Measurements from ENCODE around the gene PTCSC3. TPM values are rescaled to one million over a fixed set of nuclear protein-coding genes. Genes with fewer than 3 reads are reported as not detected.

The PTCSC3 gene
- not detected for polyA plus RNA-seq

DNA sequence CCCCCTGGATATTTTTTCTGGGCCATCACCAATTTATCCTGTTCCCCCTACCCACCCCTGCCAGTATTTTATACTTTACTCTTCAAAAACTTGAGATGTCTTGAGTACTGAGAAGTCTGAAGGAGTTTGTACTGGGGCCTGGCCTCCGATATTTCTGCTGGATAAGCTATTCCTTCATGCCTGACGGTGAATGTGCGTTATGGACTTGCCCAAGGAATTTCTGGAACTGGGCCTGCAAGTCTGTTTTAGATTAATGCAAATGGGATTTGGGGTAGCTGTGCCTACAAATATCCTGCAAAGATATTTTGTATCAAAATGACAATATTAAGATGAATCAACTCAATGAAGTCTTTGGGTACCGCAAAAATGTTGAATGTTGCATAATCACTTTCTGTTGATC lies at the start of gene PTCSC3:
Gene PTCSC3, minus strand, starts transcription at position 199 of the 400 bp plus-strand sequence.
- Mint-ChIP-seq H3K27ac (no peak within 1 kb of the TSS), H3K36me3 (no peaks in the 10 kb centered on the region), H3K9me3 (peaks cover 0 to 4% (median under 1%) of the 10 kb centered on the region in 6 donors), H3K4me3 (no peak within 1 kb of the TSS), H3K27me3 (ENCODE audit: low read depth in 3 of 3) (peaks cover 2 to 4% (median 4%) of the 10 kb centered on the region in 3 donors), H3K4me1 (no peaks in the 10 kb centered on the region)
- no peak for DNase-seq

DNA sequence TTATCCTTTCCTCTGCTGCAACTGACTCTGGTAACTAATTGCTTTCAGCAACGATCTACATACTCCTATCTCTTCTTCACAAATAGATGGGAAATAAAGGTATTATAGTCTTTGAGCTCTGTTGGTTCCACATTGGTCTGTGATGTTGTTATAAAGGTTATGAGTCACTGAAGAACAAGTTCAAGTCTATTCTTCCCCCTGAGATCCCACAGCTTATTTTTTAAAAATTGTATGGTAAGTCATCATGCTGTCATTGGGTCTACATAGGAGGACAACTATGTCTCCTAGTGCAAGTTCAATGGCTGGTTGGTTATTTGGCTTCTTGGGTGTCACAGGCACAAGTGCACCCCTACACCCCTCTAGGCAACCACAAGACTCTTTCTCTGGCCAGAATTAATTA lies 49.6 kb upstream of the PTCSC3 start:
- Mint-ChIP-seq H3K4me1 (no peaks in the 10 kb centered on the region), H3K9me3 (peaks cover 0 to 6% (median 3%) of the 10 kb centered on the region in 6 donors), H3K4me3 (no peak overlapping the region), H3K36me3 (no peaks in the 10 kb centered on the region), H3K27ac (no peak overlapping the region), H3K27me3 (ENCODE audit: low read depth in 3 of 3) (peaks cover 0 to 2% (median 2%) of the 10 kb centered on the region in 3 donors)
- DNase-seq, result no peak

DNA sequence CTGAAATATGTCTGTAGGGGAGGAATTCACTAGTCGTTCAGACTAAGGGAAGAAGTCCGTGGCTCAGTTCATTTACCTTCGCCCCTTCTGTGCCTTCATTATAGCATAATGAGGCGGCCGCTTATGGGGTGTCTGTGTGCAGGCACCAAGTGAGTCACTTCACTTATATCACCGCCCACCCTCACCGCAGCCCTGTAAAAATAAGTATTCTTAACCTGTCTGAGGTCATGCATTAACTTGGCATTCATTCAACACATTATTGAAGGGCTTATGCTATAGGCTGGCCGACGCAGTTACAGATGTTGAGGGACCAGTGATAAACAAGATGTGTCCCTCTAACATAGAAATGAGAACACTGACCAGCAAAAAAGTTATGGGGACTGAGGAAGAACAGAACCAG lies 47.7 kb upstream of the PTCSC3 start:
- no peak overlapping the region for H3K27ac Mint-ChIP-seq
- DNase-seq, result no peak
- H3K4me1 Mint-ChIP-seq, result no peaks in the 10 kb centered on the region
- H3K36me3 Mint-ChIP-seq, result no peaks in the 10 kb centered on the region
- H3K9me3 Mint-ChIP-seq, result peaks cover 0 to 6% (median 0%) of the 10 kb centered on the region in 6 donors
- H3K4me3 Mint-ChIP-seq, result no peak overlapping the region
- peaks cover 0 to 2% (median 0%) of the 10 kb centered on the region in 3 donors for H3K27me3 Mint-ChIP-seq (ENCODE audit: low read depth in 3 of 3)

DNA sequence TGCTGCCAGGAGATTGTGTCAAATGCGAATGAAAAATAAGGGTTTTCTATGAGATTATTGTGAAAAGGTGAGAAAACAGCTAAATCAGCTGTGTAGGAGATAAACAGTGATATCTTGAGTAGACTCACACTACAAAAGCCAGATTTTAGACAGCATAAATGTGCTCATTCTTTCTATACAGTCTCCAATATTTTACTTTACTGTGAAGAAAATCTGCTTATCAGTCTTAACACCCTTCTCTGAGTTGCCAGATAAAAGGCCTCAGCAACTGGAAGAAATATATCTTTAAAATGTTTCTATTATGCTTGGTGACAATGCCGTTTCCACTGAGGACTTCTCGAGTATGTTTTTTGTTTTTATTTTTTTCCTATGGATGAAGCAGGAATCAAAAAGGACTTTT lies 47.0 kb upstream of the PTCSC3 start:
- Mint-ChIP-seq H3K4me1 (no peaks in the 10 kb centered on the region), H3K4me3 (no peak overlapping the region), H3K36me3 (no peaks in the 10 kb centered on the region), H3K27me3 (ENCODE audit: low read depth in 3 of 3) (peaks cover 0 to 2% (median 0%) of the 10 kb centered on the region in 3 donors), H3K9me3 (peaks cover 0 to 6% (median 0%) of the 10 kb centered on the region in 6 donors), H3K27ac (no peak overlapping the region)
- DNase-seq, result no peak

DNA sequence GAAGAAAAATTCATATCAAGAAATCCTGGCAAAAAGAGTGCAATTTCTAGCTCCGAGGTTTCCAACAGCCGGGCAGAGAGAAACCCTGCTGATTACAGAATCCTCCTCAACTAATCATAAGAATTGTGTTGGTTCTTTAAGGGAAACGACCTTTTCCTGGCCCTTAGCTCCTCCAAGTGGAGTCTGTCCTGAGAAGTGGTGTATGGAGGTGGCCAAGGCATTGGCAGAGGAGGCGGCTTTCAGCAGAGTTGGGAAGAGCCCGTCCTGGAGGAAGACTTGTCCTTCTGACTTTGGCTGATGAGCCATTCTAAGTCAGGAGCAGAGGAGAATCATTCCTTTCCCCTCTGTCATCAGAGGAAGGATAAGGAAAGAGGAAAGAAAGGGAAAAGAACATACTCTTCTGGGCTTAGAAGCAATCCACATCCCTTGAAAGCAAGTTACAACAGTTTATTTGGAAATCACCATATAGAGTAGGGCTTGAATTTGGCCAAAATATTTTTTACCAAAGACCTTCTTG lies 46.5 kb upstream of the PTCSC3 start:
- no peak overlapping the region for H3K4me3 Mint-ChIP-seq
- no peaks in the 10 kb centered on the region for H3K36me3 Mint-ChIP-seq
- H3K9me3 Mint-ChIP-seq, result peaks cover 0 to 6% (median under 1%) of the 10 kb centered on the region in 6 donors
- H3K27me3 Mint-ChIP-seq (ENCODE audit: low read depth in 3 of 3), result peaks cover 0 to 2% (median 0%) of the 10 kb centered on the region in 3 donors
- no peak for DNase-seq
- no peak overlapping the region for H3K27ac Mint-ChIP-seq
- H3K4me1 Mint-ChIP-seq, result no peaks in the 10 kb centered on the region

DNA sequence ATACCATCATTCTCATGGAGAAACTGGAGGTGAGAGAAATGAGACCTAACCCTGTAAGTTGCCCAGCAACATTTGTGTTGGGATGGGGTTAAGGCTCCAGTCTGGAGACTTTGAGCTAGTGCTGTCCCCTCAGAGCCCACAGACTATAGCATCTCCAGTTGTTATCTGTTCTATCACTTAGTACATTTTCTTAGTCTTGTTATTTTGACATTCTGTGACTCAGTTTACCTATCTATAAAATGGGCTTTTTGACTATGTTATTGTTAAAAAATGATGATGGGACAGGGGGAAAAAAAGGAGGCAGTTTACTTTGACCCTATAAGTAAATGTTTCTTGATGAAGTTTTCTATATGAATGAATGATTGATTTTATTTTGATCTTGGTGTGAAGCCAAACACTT lies 45.8 kb upstream of the PTCSC3 start:
- Mint-ChIP-seq H3K27me3 (ENCODE audit: low read depth in 3 of 3) (peaks cover 0 to 2% (median 0%) of the 10 kb centered on the region in 3 donors), H3K27ac (no peak overlapping the region), H3K4me1 (no peaks in the 10 kb centered on the region), H3K9me3 (peaks cover 0 to 6% (median under 1%) of the 10 kb centered on the region in 6 donors), H3K36me3 (no peaks in the 10 kb centered on the region), H3K4me3 (no peak overlapping the region)
- DNase-seq, result no peak

- H3K36me3 Mint-ChIP-seq, result no peaks in the 10 kb centered on the region
- H3K27ac Mint-ChIP-seq, result no peak overlapping the region
- H3K4me3 Mint-ChIP-seq, result no peak overlapping the region
- H3K4me1 Mint-ChIP-seq, result no peaks in the 10 kb centered on the region
- peaks cover 0 to 2% (median 0%) of the 10 kb centered on the region in 3 donors for H3K27me3 Mint-ChIP-seq (ENCODE audit: low read depth in 3 of 3)
- DNase-seq, result no peak
- H3K9me3 Mint-ChIP-seq, result peaks cover 0 to 3% (median under 1%) of the 10 kb centered on the region in 6 donors
Measured at GRCh38 chr14:36221112-36221511, 44.6 kb upstream of the PTCSC3 start.

DNA sequence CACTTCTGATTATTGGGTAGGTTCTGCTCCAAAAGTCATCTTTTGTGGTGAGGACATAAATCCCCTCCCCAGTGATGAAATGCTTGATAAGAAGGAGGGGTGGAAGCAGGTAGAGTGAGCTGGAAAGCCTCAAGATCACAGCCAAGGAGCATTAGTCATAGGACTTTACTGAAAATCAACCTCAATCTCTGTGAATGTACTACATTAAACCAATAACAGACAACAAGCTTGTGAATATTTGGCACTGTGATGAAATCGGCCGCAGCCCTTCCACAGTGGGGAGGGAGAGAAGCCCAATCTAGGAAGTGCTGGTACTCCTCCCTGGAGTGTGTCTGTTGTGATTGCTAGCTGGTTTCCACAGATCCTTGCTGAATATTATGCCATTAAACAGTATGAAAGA lies 41.2 kb upstream of the PTCSC3 start:
- no peaks in the 10 kb centered on the region for H3K36me3 Mint-ChIP-seq
- no peaks in the 10 kb centered on the region for H3K4me1 Mint-ChIP-seq
- no peak overlapping the region for H3K4me3 Mint-ChIP-seq
- peaks cover 0 to 2% (median 0%) of the 10 kb centered on the region in 3 donors for H3K27me3 Mint-ChIP-seq (ENCODE audit: low read depth in 3 of 3)
- peaks cover 0 to 2% (median 0%) of the 10 kb centered on the region in 6 donors for H3K9me3 Mint-ChIP-seq
- H3K27ac Mint-ChIP-seq, result no peak overlapping the region
- DNase-seq, result no peak

DNA sequence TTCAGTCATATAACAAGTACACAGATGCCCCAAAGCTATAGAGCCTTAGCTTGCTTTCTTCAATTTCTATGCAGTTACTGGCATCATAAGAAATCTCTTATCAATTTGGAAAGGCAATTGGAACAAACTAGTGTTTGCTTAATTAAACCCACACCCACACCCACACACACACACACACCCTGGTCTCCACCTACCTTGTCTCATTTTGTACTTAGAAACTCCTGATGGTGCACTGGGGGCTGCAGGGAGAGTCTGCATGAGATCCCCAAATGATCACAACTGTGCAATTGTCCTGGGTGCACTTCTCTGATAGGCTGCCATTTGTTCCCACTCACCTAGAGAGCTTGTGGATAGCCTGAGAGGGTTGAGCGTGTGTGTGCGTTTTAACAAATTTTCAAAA lies 40.5 kb upstream of the PTCSC3 start:
- DNase-seq, result no peak
- Mint-ChIP-seq H3K36me3 (no peaks in the 10 kb centered on the region), H3K9me3 (peaks cover 0 to 2% (median 0%) of the 10 kb centered on the region in 6 donors), H3K27ac (no peak overlapping the region), H3K4me3 (no peak overlapping the region), H3K4me1 (no peaks in the 10 kb centered on the region), H3K27me3 (ENCODE audit: low read depth in 3 of 3) (peaks cover 0 to 2% (median 0%) of the 10 kb centered on the region in 3 donors)

DNA sequence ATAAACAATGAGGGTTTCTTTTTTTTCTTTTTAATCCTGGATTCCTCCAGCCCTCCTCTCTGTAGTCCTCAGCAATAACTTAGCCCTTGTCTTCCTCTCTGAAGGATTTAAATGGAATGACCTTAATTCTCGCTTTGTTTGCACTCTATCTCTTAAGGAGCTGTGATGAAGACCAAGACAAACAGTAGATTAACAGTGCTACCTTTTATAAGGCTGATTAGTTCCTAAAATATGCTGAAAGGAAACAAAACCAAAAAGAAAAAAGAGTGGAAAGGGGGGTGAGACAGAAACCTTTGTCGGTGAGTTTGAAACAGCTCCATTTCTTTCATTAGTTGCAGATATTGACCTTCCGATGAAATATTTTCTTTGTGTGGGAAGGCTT lies 38.7 kb upstream of the PTCSC3 start:
- peaks cover 0 to 2% (median 1%) of the 10 kb centered on the region in 3 donors for H3K27me3 Mint-ChIP-seq (ENCODE audit: low read depth in 3 of 3)
- no peak for DNase-seq
- no peaks in the 10 kb centered on the region for H3K4me1 Mint-ChIP-seq
- H3K9me3 Mint-ChIP-seq, result peaks cover 0 to 3% (median 0%) of the 10 kb centered on the region in 6 donors
- H3K36me3 Mint-ChIP-seq, result no peaks in the 10 kb centered on the region
- no peak overlapping the region for H3K27ac Mint-ChIP-seq
- H3K4me3 Mint-ChIP-seq, result no peak overlapping the region

- Mint-ChIP-seq H3K36me3 (no peaks in the 10 kb centered on the region), H3K4me3 (no peak overlapping the region), H3K27me3 (ENCODE audit: low read depth in 3 of 3) (peaks cover 1 to 2% (median 2%) of the 10 kb centered on the region in 3 donors), H3K9me3 (peaks cover 0 to 3% (median under 1%) of the 10 kb centered on the region in 6 donors), H3K4me1 (no peaks in the 10 kb centered on the region), H3K27ac (no peak overlapping the region)
- no peak for DNase-seq
Measured at GRCh38 chr14:36214476-36215216, 38.1 kb upstream of the PTCSC3 start.

DNA sequence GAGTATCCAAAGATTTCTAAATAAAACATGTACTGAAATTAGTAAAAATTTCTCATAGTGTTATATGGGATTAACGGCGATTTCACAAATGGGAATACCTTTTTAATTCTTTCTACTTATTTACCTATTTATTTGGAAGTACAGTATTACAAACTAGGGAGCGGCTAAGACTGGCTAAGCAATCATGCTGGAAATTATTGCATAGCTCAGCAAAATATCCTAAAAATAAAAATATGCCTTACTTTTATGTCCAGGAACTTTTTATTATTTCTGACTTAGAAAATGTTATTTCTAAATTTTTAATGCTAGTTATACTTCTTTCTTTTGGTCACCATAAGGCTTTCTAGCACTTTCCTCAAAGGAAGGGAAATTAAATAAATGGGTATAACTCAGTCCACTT lies 36.5 kb upstream of the PTCSC3 start:
- Mint-ChIP-seq H3K4me1 (no peaks in the 10 kb centered on the region), H3K4me3 (no peak overlapping the region), H3K36me3 (no peaks in the 10 kb centered on the region), H3K27ac (no peak overlapping the region), H3K27me3 (ENCODE audit: low read depth in 3 of 3) (peaks cover 1 to 2% (median 2%) of the 10 kb centered on the region in 3 donors), H3K9me3 (peaks cover 0 to 2% (median under 1%) of the 10 kb centered on the region in 6 donors)
- no peak for DNase-seq

DNA sequence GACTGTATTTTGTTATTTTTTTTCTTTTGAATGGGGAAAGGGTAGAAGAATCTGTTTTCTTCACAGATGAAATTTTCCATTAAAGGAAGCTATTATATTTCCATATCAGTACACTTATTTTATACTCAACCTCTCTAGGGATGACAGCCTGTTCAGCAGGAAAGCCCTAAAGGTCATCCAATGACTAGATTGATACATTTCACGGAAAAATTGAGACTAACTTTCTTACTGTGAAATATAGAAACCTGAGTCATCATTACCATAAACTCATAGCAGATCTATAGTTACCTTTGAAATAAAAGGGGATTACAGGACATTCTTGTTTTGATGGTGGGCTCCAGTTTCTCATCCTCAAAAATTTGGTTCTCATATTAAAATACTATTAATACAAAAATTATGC lies 36.1 kb upstream of the PTCSC3 start:
- no peaks in the 10 kb centered on the region for H3K4me1 Mint-ChIP-seq
- DNase-seq, result no peak
- H3K9me3 Mint-ChIP-seq, result peaks cover 0 to 2% (median under 1%) of the 10 kb centered on the region in 6 donors
- H3K27me3 Mint-ChIP-seq (ENCODE audit: low read depth in 3 of 3), result peaks cover 1 to 2% (median 2%) of the 10 kb centered on the region in 3 donors
- no peak overlapping the region for H3K27ac Mint-ChIP-seq
- no peak overlapping the region for H3K4me3 Mint-ChIP-seq
- no peaks in the 10 kb centered on the region for H3K36me3 Mint-ChIP-seq

- Mint-ChIP-seq H3K4me1 (no peaks in the 10 kb centered on the region), H3K9me3 (peaks cover 0 to 5% (median under 1%) of the 10 kb centered on the region in 6 donors), H3K4me3 (no peak overlapping the region), H3K27ac (no peak overlapping the region), H3K27me3 (ENCODE audit: low read depth in 3 of 3) (peaks cover 0 to 2% (median 1%) of the 10 kb centered on the region in 3 donors), H3K36me3 (no peaks in the 10 kb centered on the region)
- DNase-seq, result no peak
Measured at GRCh38 chr14:36208690-36209278, 32.3 kb upstream of the PTCSC3 start.
